Epidermal melanocyte (primary cell): ENCODE results near the gene TBC1D22A.

Experiments used
- DNase-seq: peaks from one replicate; pipeline ENCODE4 v3.0.0; 2011; ENCODE audit warnings: low spot score; ENCODE audit not compliant: insufficient read length

TBC1D22A gene

DNA sequence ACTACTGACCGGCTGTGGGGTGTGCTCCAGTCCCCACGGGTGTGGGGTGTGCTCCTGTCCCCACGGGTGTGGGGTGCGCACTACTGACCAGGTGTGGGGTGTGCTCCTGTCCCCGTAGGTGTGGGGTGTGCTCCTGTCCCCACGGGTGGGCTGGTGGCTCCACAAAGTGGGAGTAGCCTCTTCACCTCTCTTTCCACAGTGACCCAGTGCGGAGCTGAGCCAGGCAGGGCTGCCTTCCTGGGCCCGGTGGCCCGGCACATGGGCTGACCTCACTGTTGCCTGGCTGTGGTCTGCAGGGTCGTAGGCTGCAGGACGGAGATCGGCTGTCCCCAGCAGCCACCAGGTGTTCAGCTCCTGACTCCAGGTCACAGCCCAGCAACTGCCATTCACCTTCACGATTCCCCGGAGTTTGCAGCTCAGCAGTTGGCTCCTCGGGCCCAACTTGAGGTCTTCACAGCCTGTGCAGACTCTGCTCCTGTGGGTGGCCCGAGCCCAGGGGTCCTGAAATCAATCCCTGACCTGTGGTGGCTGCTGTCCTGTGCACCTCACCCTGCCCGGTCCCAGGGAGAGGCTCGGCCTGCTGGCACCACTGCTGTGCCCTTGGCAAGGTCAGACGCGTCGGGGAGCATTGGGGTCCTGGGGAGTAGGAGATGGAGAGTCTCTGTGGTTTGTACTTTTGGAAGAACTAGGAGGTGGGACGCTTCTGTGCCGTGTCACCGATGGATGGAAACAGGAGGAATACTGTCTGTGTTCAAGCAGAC is 414.3 kb downstream of the TBC1D22A start:
- no peak for DNase-seq

DNA sequence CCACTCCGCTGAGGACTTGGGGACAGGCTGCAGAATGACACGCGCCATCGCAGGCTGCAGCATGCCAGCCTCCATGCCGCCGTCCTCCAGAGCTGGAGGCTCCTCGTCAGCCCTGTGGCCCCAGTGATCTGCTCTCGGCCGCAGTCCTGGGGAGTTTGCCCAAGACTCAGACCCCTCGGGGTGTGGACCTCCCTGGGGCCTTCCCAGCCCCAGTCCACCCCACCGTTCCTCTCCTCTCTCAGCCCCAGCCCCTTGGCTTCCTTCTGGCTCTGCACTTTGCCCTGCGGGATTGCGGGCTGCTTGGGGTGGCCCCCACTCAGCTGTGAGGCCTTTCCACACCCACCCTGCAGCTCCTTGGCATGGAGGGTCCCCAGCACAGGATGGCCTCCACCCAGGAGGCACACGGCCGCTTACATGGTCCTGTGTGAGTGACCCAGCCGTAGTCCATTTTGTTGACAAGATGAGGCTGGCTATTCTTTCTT is 414.9 kb downstream of the TBC1D22A start:
- DNase-seq, result no peak

DNA sequence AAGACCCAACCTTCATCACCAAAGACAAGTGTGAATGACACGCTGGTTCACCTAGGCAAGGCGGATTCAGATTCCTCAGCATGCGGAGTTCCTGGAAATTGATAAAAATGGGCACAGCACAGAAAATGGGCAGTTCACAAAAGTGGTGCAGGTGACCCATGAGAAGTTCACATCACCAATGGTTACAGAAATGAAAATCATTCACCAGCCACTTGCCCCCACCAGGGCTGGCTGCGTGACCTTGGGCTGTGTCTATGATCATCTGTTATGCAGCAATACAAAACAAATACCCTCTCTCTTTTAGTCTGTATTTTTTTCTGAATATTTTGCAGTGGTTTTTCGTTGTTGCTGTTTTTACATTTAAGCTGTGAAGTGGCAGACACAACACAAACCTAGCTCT is 415.9 kb downstream of the TBC1D22A start:
- DNase-seq, result no peak

DNA sequence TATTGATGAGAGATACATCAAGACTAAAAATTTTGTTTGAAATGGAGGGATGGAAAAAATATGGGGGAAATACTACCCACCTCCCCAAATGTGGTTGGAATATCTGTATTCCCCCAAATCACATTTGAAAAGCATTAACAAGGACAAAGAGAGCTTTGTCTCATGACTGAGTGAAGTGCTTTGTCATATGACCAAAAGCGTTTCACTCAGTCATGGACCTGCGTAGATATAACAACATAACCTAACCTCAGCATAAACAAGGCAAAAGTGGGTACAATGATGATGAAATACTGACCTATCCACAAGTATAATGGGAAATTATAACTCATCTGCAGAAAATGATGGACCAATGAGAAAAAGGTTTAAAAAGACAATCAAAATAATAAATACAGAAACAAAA is 418.3 kb downstream of the TBC1D22A start:
- no peak for DNase-seq

DNA sequence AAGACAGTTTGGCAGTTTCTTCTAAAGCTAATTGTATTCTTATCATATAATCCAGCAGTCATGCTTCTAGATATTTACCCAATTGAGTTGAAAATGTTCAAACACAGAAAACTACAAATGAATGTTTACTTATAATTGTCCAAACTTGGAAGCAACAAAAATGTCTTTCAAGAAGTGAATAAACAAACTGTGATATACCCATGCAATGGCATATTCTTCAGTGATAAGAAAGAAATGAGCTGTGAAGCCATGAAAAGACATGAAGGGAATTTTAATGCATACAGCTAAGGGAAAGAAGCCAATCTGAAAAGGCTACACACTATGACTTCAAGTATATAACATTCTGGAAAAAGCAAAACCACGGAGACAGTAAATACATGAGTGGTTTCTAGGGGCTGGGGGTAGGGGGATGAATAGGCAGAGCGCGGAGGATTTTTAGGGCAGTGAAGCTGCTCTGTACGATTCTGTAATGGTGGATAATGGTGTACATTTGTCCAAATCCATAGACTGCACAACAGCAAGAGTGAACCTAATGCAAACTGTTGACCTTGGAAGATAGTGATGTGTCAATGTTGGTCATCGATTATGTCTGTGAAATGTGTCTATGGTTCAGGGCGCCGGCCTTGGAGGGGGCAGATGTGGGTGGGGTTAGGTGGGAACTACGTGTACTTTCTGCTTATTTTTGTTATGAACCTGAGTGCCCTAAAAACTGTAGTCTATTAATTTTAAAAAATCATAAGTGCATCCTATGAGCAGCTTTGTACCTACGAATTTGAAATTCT is 424.9 kb downstream of the TBC1D22A start:
- no peak for DNase-seq

DNA sequence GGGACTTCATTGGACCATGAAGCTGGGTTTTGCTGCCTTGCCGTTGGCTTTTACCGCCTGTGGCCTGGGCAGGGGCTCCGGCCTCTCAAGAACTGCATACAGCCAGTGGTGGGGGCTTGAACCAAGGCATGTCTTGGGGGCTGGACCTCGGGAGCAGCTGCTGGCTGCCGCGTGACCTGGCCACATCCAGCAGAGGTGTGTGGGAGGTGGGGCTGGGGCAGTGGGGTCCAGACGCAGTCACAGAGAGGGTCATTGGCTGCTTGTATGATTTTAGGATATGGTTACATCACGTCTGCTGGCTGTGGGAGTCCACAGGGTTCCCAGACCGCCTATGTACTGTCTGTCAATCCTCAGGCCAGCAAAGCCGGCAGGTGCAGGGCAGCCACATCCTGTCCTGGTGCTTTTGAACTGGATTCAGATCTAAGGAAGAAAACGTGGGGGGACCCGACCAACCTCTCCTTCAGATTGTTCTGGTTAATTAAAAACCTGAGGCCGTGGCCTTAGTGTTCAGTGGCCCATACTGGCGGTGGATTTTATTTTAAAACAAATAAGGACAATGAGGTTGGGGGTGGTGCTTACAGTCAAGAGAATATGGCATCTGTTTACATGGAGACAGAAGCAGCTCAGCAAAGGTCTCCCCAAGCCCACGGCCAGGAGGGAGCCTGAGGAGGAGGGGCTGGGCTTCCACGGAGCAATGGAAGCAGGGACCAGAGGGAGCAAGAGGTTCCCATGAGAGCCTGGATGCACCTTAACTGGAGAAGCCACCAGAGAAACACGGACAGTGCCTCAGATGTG is 426.0 kb downstream of the TBC1D22A start:
- no peak for DNase-seq

DNA sequence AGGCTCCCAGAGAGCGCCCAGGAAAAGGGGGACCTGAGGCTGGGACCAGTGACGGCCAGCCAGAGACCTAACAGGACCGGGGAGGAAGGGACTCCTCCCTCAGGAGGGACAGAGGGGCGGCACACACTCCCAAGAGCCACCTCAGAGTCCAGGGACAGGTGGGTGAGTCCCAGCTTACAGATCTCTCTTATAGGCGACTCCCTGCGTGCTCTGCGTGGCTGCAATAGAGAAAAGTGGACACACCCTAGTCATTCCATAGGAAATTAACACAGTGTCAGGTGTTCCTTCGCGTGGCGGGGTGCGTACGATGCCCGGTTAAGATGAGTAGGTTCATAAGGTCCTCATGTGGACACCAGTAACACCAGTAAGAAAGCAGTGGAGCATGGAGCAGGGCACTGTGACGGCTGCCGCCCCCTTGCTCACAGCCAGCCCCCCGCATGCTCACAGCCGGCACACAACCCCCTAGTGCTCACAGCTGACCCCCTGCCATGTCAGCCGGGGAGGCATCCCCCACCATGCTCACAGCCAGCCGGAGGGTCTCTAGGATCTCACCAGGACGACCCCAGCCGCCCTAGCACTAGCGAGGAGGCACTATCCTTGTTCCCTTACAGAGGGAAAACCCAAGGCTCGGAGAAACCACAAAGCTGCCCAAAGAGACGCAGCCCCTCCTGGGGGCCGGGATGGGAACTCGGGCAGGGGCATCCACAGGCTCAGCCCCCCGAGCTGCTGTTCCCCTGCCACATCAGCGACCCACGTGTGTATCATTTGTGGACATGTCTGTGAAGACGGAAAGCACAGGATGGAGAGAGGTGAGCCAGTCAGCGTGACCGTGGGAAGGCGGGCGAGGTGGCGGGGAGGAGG is 426.8 kb downstream of the TBC1D22A start:
- no peak for DNase-seq

DNA sequence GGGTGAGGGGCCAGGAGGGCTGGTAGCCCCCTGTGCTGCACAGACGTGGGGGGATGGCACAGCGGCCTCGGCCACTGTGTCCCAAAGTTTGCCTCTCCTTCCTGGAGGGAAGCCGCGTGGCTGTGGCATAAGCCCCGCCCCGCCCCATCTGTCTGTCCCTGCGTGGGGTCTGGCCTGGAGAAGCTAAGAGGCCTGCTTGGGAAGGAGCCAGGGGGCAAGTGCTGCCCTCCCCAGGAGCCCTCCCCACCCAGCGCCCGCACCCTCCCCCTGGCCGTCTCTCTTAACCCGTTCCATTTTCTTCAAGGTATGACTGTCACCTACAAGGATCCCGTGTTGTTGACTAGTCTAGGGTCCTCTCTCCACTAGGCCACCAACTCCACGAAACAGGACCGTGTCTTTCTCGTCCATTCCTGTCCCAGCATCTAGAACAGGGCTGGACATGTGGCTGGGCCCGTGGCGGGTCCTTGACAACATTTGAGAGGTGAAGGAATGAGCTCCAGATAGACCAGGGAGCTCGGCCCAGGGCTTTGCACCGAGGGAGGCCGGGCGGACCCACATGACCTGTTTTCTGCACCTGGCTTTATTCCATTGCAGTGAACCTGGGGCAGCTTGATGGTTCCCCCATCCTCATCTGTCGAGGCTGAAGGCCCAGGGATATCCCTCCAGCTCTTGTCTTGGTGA is 428.0 kb downstream of the TBC1D22A start:
- DNase-seq, result no peak

DNA sequence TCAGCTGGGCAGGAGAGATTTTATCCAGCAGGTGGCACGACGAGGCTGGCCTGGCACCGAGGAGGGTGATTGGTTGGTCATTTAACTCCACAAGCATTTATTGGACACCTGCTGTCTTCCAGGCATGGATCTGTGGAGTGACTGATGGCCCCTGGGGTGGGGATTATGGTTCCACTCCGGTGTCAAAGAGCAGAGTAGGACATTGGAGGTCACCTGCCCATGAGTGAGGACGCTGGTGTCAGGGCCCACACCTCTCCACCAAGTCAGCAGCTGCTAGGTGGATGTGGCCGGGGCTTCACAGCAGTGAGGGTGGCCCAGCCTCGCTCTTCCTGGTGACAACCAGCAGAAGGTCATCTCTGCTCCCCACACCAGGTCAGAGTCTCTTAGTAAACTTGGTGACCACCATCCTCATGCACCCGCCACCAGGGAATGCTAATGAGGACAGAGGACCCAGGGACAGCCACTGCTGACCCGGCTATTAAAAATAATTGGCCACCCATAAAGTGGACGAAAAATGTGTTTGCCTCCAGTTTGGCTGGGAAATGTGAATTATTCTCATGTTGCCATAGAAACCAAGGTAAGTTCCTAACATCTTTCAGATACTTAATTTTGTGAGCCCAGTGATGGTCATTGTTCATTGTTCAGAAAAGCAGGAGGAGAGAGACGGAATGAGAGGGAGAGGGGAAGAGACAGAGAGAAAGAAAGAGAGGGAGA is 428.7 kb downstream of the TBC1D22A start:
- DNase-seq, result no peak

DNA sequence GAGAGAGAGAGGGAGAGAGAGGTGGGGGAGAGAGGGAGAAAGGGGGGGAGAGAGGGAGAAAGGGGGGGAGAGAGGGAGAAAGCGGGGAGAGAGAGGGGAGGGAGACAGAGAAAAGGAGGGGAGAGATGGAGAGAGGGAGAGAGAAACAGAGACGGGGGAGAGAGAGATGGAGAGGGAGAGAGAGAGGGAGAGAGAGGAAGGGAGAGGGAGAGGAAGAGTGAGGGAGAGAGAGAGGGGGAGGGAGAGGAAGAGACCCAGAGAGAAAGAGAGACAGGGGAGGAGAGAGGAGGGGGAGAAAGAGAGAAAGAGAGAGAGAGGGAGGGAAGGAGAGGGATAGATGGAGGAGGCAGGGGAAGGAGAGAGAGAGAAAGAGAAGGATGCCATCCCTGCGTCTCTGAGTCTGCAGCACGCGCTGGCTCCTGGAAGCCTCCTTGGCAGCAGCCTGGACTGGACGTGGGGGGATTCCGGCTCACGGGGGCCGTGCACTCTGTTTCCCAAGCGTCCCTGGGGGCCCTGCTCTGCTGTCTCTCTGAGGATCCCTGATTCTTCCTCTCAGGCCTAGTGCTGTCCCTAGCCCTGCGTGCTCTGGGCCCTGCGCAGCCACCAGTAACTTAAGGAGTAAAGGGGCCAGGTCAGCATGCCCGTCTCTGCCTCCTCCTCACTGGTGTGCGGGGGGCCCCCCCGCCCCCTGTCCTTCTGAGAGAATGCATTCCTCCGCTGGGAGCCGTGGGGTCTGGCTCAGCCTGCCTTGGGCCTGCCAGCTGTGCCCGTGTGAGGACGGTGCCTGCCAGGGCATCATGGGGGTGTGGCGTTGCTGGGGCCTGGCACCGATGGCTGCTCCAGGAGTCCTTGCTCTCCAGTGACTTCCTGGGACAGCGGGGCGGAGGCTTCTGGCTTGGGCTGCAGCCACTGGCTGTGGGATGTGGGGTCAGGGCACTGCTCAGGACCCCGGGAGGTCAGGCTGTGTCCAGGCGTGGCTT is 429.5 kb downstream of the TBC1D22A start:
- DNase-seq, result no peak

DNA sequence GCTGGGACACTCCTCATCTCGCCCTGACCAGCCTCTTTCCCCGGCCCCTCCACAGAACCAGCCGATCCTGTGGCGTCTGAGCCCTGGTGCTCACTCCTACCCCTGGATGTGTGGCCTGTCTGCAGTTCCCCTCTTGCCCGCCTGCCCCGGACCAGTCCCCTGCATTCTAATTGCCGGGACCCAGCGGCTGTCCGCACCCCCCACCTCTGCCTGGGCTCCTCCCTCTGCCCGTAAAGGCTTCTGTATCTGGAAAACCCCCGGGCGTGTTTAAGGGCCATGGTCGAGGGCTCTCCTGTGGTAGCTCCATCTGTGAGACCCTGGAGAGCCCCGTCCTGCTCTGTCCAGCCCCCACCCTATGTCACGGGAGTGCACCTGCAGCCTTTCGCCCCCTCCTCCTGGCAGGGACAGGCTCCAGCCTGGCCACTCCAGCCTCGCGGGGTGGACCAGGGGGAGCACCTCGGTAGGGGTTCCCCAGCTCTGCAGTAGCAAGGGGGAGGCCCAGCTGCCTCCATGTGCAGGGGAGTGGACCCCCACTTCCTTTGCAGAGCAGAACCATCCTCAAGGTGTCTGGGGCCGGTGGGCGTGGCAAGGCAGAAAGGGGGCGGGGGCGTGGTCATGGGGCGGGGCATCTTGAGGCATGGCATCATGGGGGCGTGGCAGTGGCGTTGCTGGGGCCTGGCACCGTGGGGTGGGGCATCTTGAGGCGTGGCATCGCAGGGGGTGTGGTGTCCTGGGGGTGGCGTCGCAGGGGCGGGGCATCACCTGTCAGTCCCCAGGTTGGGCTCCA is 430.4 kb downstream of the TBC1D22A start:
- no peak for DNase-seq

DNA sequence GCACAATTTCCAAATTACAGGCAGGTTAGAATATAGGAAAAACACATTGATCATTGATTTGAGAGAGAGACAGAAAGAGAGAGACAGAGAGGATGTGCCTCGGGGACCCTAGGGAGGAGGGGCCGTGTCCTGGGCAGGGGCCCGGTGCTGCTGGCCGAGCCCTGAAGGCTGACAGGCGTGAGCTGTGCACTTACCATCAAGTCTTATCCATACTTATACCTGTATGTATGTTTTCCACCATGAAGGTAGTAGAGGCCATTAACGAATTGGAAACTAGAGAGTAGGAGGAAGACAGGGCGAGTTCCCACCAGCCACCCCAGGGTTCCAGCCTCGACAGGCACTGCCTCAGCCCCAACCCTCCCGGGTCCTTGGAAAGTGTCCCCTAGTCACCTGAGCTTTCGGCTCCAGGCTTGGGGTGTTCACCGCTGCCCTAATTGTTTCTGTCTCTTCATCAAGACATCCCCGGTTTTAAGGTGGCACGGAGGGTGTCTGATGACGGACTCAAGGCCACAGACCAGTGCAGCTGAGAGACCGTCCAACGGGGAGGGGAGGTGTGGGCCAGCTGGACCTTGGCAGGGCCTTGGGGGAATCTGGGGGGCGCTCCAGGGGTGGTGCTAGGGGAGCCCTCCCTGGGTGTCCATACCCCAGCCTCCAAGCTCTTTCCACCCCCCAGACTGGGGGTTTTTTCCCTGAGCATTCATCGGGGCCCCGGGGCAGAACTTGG is 431.3 kb downstream of the TBC1D22A start:
- no peak for DNase-seq

DNA sequence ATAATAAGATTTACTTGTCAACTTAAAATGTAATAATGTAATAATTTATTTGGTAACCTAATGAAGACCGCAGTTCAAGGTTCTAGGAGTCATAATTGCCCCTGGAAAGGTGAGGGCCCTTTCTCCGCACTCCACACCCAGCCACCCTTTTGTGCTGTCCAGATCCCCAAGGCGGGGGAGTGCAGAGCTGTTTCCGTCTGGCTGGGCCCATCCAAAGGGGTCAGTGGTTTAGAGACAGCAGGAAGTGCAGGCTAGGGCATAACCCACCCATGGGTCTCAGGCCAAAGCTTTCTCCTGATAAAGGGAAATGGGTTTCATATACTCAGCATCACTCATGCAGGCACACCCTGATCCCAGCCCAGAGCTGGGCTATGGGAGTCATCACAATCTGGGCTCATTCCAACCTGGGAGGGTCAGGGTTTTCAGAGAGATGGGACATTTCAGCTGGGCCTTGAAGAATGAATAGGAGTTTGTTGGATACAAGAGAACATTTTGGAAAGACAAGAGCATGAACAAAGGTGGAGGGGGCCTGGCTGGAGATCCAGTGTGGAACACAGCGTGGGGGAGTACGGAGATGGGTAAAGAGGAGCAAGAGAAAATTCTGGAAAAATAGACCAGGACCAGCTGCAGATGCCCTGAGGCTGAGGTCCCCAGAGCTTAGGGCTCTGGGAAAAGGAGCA is 432.2 kb downstream of the TBC1D22A start:
- DNase-seq, result no peak

DNA sequence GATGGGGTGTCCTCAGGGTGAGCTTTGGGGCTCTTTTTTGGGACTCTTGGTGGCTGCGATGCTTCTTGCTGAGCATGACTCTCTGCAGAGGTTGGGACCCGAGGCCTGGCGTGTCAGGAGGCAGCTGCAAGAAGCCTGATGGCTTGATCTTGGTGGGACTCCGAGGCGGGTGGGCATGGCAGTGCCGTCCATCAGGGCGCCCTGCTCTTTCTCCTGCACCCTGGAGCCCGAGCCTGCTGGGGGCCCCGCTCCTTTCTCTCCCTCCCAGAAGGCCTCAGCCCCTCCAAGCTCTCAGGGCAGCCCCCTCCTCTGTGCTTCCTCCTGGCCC is 432.7 kb downstream of the TBC1D22A start:
- DNase-seq, result no peak

DNA sequence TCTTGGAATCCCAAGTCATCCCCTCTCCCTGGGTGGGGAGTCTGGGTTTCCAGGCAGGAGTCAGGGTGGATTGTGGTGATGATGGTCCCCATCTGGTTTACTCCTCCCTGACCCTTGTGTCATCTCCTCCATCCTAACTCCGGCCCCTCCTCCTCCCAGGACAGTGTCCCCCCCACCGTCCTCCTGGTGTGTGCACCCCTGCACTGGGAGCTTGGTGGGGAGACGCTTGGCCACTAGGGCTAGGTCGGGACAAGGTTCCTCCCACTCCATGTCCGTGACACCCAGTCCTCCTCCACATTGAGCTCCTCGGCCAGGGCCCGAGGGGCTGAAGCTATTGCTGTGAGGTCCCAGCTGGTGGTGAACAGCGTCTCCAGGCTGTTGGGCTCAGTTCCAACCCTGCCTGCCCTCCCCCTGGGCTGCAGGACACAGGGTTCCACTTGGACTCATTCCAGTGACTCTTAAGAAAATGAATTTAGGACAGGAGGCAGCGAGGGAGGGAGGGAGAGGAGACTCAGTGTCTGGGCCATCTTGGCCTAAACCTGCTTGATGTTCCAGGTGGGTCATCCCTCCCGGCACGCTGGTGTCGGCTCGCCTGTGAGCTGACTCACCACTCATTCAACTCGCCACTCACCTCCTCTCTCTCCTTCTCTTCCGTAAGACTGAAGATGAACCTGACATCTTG is 433.2 kb downstream of the TBC1D22A start:
- DNase-seq, result no peak
